Stimulated activated CD8-positive, alpha-beta memory T cell treated with anti-CD3 and anti-CD28 coated beads, Interleukin-4, amount 100 ng/mL, for 24 hours (primary cell): ENCODE measurements around the gene KIF20B.
"Not testable (repeated sequence)": the region's sequence is repeated elsewhere in the genome, so short reads cannot be mapped to it uniquely, and the experiment has no call there.

Experiments
- DNase-seq: peaks from one replicate; pipeline ENCODE4 v3.0.0-alpha.2; 2020; ENCODE audit warnings: low read depth

KIF20B gene

DNA sequence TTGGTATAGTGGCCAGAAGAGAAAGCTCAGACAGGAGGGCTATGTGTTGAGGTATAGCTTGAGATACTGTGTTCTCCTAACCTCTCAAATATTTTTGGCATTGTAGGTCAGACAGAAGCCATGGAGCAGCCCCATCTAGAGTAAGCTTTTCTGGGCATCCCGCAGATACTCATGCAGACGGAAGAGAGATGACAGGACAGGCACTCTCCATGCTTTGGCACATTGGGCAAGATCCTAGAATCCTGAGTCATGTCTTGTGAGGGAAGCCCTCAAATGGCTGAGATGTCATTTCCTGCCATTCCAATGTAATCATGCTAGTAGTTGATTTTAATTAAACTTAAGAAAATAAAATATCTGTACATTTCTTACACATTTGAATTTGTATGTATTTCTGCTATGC is 16.8 kb upstream of the KIF20B start:
- DNase-seq = no peak

GRCh38 chr10:89685936-89686335 is 15.5 kb upstream of the KIF20B start:
- no peak for DNase-seq

GRCh38 chr10:89690027-89690426 is 11.4 kb upstream of the KIF20B start:
- no peak for DNase-seq

- no peak for DNase-seq
These were observed 9.0 kb upstream of the KIF20B start for GRCh38 chr10:89692416-89692815.

DNA sequence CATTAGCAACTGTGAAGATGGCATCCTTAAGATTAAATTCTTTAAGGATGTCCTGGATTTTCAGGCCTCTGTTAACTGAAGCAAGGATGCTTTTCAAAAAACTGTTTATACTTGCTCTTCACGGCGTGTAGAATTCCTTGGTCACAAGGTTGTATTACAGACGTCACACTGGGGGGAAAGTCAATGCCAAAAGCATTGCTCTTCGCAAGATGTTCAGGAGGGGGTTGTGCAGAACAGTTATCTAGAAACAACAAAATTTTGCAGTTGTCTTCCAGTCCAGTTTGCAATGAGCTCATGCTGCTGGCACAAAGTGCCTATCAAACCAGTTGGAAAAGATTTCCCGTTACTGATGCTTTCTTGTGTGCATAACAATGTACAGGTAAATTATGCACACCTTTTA is 8.2 kb upstream of the KIF20B start:
- no peak for DNase-seq

DNA sequence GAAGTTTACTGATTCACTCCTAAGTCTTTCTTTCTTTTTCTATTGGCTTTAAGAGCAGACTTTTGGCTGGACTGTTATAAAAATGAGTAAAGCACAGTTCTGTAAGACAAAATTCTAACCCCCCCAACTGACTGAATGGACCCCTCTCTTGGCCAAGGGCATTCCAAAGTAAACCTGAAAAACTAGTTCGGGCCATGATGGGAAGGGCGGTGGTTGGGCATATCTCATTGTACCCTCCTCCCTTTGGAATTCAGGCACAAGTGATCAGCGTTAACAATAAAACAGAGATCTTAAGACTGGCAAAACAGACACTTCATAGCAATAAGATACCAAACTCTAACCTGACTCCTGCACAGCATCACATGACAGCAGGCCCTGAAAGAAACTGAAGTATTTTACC is 6.1 kb upstream of the KIF20B start:
- no peak for DNase-seq

DNA sequence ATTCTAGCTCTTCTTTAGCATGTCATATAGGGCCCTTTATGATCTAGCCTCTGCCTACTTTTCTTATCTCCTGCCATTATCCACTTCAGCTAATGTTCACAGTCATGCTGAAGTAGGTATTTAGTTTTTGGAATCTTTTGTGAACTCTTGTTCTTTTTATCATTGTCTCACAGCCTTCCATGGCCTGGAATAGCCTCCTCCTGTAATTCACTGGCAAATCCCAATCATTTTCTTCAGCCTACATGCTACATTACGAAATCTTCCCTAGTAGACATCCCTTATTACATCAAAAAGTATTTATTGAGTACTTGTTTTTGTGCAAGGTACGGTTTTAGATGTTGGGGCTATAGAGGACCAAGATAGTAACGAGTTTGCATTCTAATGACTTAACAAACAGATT is 3.4 kb upstream of the KIF20B start:
- DNase-seq = no peak

DNA sequence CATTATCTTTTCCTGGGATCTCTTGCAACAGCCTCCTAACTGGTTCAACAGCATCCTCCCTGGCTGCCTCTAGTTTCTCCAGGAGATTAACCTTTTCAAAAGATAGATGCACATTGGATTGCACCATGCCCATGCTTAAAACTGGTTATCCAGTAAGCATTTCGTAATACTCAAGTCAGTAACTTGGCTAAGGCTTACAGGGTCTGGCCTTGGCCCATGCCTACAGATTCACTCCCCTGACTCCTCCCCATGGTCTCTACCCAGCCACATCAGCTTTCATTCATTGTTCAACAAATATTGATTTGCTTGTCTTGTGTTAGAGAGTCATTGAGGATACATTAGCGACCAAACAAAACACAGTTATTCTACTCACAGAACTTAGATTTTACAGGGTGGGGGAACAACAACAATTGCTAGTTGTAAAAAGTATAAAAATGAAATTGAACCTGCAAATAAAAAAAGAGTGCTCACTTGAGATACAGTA is 1.8 kb upstream of the KIF20B start:
- DNase-seq = no peak

DNA sequence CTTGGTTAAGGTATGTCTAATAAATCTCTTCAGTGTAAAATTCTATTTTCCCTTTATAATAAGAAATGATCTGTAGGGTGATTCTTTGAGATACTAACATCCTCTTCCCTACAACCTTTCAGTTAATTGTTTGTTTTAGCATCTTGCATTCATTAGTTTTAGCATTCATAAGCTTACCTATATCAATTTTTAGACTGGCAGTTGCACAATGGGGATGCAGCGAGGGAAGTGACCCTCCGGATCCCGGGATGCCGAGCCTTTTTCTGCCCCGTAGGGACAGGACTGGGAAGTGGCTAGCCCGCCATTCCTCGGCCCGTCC is 508 bp upstream of the KIF20B start:
- no peak for DNase-seq

DNA sequence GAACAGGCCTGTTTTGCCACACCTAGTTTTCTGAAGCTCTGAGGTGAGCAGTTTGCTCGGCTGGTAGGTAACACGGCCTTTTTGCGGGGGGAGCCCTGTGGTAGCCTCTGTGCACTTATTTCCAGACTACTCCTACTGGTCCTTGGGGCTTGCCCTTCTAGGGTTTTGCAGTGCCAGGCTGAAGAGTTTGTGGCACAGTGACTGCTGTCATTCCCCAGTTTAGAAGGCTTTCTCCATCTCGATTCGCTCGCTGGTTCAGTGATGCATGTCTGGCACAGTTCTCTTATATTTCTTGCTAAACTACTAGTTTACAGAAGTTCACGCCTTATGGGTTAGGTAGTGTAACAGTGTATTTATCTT is 711 bp downstream of the KIF20B start:
- DNase-seq = no peak

GRCh38 chr10:89705466-89705865 is 4.1 kb downstream of the KIF20B start:
- DNase-seq = no peak

GRCh38 chr10:89706011-89706410 is 4.6 kb downstream of the KIF20B start:
- DNase-seq = no peak

- no peak for DNase-seq
These were observed 6.0 kb downstream of the KIF20B start for GRCh38 chr10:89707372-89707771.

- no peak for DNase-seq
These were observed 9.4 kb downstream of the KIF20B start for GRCh38 chr10:89710753-89711152.

DNA sequence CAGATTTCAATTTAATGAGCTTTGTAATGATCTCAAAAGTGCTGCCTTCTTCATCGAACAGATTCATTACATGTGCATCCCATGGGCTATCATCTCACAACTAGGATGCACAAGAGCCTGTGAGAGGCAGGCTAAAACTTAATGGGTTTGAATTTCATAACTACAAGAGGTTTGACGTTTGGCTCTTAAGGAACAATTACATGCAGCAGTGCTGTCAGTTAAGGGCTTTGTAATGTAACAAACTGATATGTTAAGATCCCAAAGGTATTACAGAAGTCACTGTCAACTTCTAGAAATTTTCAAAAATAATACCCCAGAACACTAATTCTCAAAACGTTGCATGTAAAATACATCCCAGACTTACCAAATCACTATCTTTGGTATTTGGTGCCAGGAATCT is 33.2 kb downstream of the KIF20B start:
- no peak for DNase-seq

GRCh38 chr10:89738551-89739209 is 37.3 kb downstream of the KIF20B start:
- no peak for DNase-seq

- no peak for DNase-seq
These were observed 39.9 kb downstream of the KIF20B start for GRCh38 chr10:89741126-89741762.

- DNase-seq = no peak
These were observed 42.6 kb downstream of the KIF20B start for GRCh38 chr10:89744026-89744425.

- DNase-seq = no peak
These were observed 44.5 kb downstream of the KIF20B start for GRCh38 chr10:89745903-89746302.

DNA sequence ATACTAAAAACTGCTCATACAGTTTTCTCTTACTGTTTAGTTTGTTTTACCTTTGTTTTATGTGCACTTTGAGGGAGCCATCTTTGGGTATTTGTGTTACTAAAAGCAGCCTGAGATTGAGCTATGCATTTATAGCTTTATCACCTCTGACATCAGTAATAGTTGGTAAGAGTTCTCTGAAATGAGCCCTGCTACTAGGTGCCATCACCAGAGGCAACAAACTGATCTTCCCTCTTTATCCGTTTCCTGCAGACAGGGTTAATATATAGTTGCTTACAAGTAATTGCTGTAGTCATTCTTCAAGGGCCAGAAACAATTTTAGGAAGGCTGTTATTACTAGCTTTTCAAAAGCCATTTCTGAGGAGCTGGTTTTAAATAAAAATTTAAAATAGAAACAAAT is 49.1 kb downstream of the KIF20B start:
- no peak for DNase-seq

- DNase-seq = no peak
These were observed 54.0 kb downstream of the KIF20B start for GRCh38 chr10:89755374-89755773.

- DNase-seq = no peak
These were observed 58.1 kb downstream of the KIF20B start for GRCh38 chr10:89759531-89759930.

- DNase-seq = not testable (repeated sequence)
These were observed 62.3 kb downstream of the KIF20B start for GRCh38 chr10:89763671-89764070.

GRCh38 chr10:89771684-89772083 is 70.3 kb downstream of the KIF20B start:
- DNase-seq = no peak
